ENCODE results near the gene DHRS3.
"Not testable (repeated sequence)": the region's sequence is repeated elsewhere in the genome, so short reads cannot be mapped to it uniquely, and the experiment has no call there.

Gene DHRS3

DNA sequence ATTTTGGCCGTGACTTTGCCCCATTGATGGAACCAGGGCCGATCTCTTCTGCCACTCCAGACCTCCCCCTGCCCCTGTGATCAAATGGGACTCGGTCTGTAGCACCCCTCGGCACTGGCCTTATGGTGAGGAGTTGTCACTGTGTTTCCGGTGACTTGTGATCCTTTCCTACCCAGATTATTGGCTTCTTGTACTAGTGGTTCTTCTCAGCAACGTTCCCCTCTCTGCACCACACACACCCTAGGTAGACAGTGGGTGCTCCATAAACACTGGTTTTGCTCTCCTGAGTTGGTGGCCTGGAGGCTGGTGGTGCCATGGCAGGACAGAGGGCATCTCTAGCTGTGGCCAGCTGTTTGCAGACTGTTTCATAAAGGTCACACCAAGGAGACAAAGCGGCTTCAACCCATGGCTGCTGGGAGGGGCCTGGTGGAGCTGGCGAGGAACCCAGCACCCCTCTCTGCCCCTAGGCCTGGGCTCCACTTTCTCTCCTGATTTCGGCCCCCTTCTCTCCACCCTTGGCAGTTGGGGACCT is 50.7 kb downstream of the DHRS3 start:
- H3K9me3 ChIP-seq (ENCODE audit: insufficient read depth, low read depth, low read length) = peaks cover 17% of the 10 kb centered on the region
- H3K9ac ChIP-seq (ENCODE audit: low read depth, low read length) = no peak overlapping the region
- no peaks in the 10 kb centered on the region for H3K4me1 ChIP-seq (ENCODE audit: insufficient read depth, low read length)
- H3K27ac ChIP-seq (ENCODE audit: low read length) = no peak overlapping the region
- no peak overlapping the region for H3K4me3 ChIP-seq (ENCODE audit: low read length)
- H3K36me3 ChIP-seq (ENCODE audit: insufficient read depth, low read depth, low read length) = peaks cover 27% of the 10 kb centered on the region
- no peaks in the 10 kb centered on the region for H3K27me3 ChIP-seq (ENCODE audit: insufficient read depth, low read length)

DNA sequence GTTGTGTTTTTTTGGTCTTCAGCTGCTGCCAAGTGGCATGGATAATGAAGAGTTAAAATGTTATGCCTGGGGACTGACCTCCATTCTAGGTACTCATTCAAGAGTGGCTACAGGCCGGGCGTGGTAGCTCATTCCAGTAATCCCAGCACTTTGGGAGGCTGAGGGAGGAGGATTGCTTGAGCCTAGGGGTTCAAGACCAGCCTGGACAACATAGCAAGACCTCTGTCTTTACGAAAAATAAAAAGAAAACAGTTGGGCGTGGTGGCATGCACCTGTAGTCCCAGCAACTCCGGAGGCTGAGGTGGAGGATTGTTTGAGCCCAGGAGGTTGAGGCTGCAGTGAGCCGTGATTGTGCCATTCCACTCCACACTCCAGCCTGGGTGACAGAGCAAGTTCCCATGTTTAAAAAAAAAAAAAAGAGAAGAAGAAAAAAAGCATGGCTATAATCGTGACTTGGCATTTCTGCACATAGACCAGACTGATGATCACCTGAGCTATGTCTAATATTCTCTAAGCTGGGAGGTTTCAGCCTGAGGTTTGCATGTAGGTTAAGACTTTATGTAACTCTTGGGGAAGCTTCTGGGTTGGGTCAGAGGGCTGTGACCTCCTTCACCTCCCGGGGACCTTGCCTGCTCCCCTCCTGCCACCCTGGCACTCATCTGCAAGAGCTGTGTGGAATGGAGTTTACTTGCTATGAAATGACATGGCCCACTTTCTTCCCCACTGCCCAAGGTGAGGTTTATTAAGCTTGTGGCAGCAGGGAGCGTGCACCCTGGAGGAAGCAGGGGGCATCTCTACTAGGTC is 51.3 kb downstream of the DHRS3 start:
- H3K27ac ChIP-seq (ENCODE audit: low read length) = no peak overlapping the region
- H3K9ac ChIP-seq (ENCODE audit: low read depth, low read length) = no peak overlapping the region
- no peak overlapping the region for H3K4me3 ChIP-seq (ENCODE audit: low read length)
- no peaks in the 10 kb centered on the region for H3K27me3 ChIP-seq (ENCODE audit: insufficient read depth, low read length)
- H3K36me3 ChIP-seq (ENCODE audit: insufficient read depth, low read depth, low read length) = peaks cover 27% of the 10 kb centered on the region
- H3K4me1 ChIP-seq (ENCODE audit: insufficient read depth, low read length) = no peaks in the 10 kb centered on the region
- peaks cover 17% of the 10 kb centered on the region for H3K9me3 ChIP-seq (ENCODE audit: insufficient read depth, low read depth, low read length)

DNA sequence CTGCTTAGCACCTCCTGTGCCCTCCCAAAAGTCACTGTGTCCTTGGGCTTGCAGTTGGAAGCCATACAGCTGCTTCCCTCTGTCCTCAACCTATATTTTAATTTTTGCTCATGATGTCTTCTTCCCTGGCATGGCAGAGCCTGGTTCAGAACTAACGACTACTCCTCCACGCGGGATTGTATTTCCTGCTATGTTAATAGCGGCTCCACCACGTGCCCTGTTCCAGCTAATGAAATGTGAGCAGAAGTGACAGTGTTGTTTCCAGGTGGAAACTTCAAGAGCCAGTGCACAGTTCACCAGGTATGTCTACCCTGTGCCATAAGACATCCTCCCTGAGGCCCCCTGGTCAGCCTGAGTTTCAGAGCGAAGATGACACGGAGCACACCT is 52.1 kb downstream of the DHRS3 start:
- no peak overlapping the region for H3K4me3 ChIP-seq (ENCODE audit: low read length)
- H3K4me1 ChIP-seq (ENCODE audit: insufficient read depth, low read length) = no peaks in the 10 kb centered on the region
- peaks cover 17% of the 10 kb centered on the region for H3K9me3 ChIP-seq (ENCODE audit: insufficient read depth, low read depth, low read length)
- no peaks in the 10 kb centered on the region for H3K27me3 ChIP-seq (ENCODE audit: insufficient read depth, low read length)
- H3K9ac ChIP-seq (ENCODE audit: low read depth, low read length) = no peak overlapping the region
- H3K36me3 ChIP-seq (ENCODE audit: insufficient read depth, low read depth, low read length) = peaks cover 23% of the 10 kb centered on the region
- no peak overlapping the region for H3K27ac ChIP-seq (ENCODE audit: low read length)

DNA sequence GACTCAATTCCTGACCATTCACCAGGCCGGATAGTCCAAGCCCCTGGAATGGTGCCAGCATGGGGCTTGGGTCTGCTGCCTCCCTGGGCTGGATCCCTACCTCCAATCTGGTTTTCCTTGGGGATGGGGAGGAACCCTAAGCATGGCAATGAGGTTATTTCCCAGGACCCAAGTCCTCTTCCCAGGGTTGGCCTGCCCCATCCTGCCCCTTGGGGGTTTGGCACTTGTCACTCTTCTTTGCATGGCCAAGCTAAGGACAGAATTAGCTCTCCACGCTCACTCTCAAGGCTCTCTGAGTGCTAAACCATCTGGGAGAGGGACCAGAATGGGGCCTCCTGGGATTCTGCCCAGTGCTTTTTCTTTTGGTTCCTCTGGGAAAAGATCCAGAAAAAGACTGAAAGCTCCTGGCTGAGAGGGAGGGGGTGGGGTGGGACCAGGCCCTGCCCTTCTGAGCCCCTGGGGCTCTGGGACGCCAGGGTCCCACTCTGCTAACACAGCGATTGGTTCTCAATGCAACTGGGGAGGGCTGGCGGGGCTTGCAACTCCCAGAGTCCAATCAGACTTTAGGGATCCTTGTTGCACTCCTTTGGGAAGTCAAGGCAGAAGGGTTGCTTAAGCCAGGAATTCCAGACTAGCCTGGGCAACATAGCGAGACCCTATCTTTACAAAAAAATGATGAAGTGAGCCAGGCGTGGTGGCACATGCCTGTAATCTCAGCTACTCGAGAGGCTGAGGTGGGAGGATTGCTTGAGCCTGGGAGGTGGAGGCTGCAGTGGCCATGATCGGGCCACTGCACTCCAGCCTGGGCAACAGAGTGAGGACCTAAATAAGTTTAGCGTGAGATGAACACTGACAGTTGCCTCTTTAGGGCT is 52.7 kb downstream of the DHRS3 start:
- Histone ChIP-seq H3K27ac (ENCODE audit: low read length) (no peak overlapping the region), H3K4me3 (ENCODE audit: low read length) (no peak overlapping the region), H3K36me3 (ENCODE audit: insufficient read depth, low read depth, low read length) (peaks cover 16% of the 10 kb centered on the region), H3K9ac (ENCODE audit: low read depth, low read length) (no peak overlapping the region), H3K27me3 (ENCODE audit: insufficient read depth, low read length) (no peaks in the 10 kb centered on the region), H3K4me1 (ENCODE audit: insufficient read depth, low read length) (no peaks in the 10 kb centered on the region), H3K9me3 (ENCODE audit: insufficient read depth, low read depth, low read length) (peaks cover 17% of the 10 kb centered on the region)

DNA sequence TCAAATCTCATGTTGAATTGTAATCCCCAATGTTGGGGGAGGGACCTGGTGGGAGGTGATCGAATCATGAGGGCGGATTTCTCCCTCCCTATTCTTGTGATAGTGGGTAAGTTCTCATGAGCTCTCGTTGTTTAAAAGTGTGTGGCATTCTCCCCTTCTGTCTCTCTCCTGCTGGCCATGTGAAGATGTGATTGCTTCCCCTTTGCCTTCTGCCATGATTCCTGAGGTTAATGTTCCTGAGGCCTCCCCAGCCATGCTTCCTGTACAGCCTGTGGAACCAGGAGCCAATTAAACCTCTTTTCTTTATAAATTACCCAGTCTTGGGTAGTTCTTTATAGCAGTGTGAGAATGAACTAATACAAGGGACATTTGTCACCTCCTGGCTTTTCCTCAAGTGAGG is 53.8 kb downstream of the DHRS3 start:
- not testable (repeated sequence) for H3K27ac ChIP-seq (ENCODE audit: low read length); H3K4me3 ChIP-seq (ENCODE audit: low read length); H3K9ac ChIP-seq (ENCODE audit: low read depth, low read length); H3K27me3 ChIP-seq (ENCODE audit: insufficient read depth, low read length); H3K4me1 ChIP-seq (ENCODE audit: insufficient read depth, low read length)
- Histone ChIP-seq H3K9me3 (ENCODE audit: insufficient read depth, low read depth, low read length) (peaks cover 17% of the 10 kb centered on the region), H3K36me3 (ENCODE audit: insufficient read depth, low read depth, low read length) (peaks cover 11% of the 10 kb centered on the region)

DNA sequence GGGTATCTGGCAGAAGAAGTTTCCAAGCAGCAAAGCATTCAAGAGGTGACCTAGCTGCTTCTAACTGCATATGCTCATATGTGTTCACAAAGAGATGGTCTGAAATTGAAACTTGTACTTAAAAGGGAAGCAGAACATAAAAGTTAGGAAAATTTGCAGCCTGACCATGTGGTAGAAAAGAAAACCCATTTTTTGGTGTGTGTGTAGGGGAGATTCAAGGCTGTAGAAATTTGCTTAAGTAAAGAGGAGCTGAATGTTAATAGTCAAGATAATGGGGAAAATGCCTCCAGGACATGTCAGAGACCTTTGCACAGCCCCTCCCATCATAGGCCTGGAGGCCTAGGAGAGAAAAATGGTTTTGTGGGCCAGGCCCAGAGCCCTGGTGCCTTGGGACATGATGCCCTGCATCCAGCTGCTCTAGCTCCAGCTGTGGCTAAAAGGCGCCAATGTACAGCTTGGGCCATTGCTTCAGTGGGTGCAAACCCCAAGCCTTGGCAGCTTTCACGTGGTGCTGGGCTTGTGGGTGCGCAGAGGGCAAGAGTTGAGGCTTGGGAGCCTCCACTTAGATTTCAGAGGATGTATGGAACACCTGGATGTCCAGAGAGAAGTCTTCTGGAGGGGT is 54.9 kb downstream of the DHRS3 start:
- Histone ChIP-seq H3K4me3 (ENCODE audit: low read length) (no peak overlapping the region), H3K9me3 (ENCODE audit: insufficient read depth, low read depth, low read length) (peaks cover 17% of the 10 kb centered on the region), H3K36me3 (ENCODE audit: insufficient read depth, low read depth, low read length) (peaks cover 10% of the 10 kb centered on the region), H3K9ac (ENCODE audit: low read depth, low read length) (no peak overlapping the region), H3K4me1 (ENCODE audit: insufficient read depth, low read length) (no peaks in the 10 kb centered on the region), H3K27ac (ENCODE audit: low read length) (no peak overlapping the region), H3K27me3 (ENCODE audit: insufficient read depth, low read length) (no peaks in the 10 kb centered on the region)

DNA sequence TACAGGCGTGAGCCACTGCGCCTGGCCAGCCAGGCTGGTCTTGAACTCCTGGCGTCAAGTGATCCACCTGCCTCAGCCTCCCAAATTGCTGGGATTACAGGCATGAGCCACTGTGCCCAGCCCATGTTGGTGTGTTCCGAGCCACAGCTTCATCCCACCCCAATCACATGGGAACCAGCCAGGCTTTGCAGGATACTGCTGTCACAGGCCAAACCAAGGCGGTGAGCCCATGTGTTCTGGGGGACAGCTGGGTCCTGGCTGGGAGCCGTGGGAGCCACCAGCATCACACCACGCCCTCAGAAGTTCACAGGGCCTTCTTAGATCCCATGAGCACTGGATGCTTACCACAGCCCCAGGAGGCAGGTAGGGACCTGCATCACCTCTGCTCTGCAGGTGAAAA is 56.9 kb downstream of the DHRS3 start:
- no peak overlapping the region for H3K9ac ChIP-seq (ENCODE audit: low read depth, low read length)
- no peaks in the 10 kb centered on the region for H3K36me3 ChIP-seq (ENCODE audit: insufficient read depth, low read depth, low read length)
- H3K27me3 ChIP-seq (ENCODE audit: insufficient read depth, low read length) = no peaks in the 10 kb centered on the region
- H3K4me3 ChIP-seq (ENCODE audit: low read length) = no peak overlapping the region
- peaks cover 17% of the 10 kb centered on the region for H3K9me3 ChIP-seq (ENCODE audit: insufficient read depth, low read depth, low read length)
- no peak overlapping the region for H3K27ac ChIP-seq (ENCODE audit: low read length)
- no peaks in the 10 kb centered on the region for H3K4me1 ChIP-seq (ENCODE audit: insufficient read depth, low read length)

DNA sequence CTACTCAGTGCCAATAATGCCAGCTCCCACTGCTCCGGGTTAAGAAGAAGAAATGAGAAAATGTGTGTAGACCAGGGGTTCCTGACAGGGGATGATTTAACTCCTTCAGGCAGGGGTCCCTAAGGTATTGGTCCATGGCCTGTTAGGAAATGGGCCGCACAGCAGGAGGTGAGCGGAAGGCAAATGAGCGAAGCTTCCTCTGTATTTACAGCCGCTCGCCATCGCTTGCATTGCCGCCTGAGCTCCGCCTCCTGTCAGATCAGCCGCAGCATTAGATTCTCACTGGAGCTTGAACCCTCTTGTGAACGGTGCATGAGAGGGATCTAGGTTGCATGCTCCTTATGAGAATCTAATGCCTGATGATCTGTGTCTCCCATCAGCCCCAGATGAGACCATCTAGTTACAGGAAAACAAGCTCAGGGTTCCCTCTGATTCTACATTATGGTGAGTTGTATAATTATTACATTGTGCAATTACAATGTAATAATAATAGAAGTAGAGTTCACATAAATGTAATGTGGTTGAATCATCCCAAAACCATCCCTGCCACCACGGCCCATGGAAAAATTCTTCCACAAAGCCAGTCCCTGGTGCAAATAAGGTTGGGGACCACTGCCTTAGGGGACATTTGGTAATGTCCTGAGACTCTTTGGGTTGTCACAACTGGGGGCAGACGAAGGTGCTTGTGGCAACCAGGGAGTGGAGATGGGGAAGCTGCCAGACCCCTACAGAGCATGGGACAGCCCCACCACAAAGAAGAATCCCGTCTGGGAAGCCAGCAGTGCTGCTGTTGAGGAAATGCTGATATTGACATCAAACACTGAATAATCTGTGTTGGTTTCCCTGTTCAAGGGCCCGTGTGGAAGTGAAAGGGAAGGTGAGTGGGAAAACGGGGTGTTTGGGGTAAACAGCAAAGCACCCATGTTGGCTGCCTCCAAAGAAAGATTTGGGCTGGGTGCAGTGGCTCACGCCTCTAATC is 60.8 kb downstream of the DHRS3 start:
- no peaks in the 10 kb centered on the region for H3K36me3 ChIP-seq (ENCODE audit: insufficient read depth, low read depth, low read length)
- H3K27me3 ChIP-seq (ENCODE audit: insufficient read depth, low read length) = no peaks in the 10 kb centered on the region
- H3K4me1 ChIP-seq (ENCODE audit: insufficient read depth, low read length) = no peaks in the 10 kb centered on the region
- H3K4me3 ChIP-seq (ENCODE audit: low read length) = no peak overlapping the region
- no peak overlapping the region for H3K9ac ChIP-seq (ENCODE audit: low read depth, low read length)
- H3K9me3 ChIP-seq (ENCODE audit: insufficient read depth, low read depth, low read length) = no peaks in the 10 kb centered on the region
- H3K27ac ChIP-seq (ENCODE audit: low read length) = no peak overlapping the region

DNA sequence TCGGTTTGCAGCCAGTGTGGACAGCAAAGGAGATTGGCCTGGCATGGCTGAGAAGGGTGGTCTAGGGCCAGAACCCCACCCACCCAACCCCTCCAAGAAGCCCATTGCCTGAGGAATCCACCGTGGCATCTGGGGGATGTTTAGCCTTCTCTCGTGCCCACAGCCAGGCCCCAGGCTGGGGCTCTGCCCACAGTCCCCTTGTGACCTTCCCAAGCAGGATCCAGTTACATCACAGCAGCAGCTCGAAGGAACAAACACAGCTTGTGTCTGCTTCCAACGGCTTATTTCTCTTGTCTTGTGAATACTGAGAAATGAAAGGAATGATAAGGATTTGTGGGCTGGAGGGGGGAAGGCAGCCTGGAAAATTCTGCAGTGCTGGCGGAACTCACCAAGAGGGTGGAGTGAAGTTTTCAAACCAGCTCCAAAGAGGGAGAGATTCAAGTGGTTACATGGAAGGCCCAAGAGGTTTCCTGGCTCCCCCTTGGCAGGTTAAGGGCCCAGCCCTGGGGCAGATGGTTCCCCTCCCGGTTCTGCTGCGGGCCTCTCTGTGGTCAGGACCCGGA is 61.6 kb downstream of the DHRS3 start:
- Histone ChIP-seq H3K4me3 (ENCODE audit: low read length) (no peak overlapping the region), H3K9ac (ENCODE audit: low read depth, low read length) (no peak overlapping the region), H3K27me3 (ENCODE audit: insufficient read depth, low read length) (no peaks in the 10 kb centered on the region), H3K27ac (ENCODE audit: low read length) (no peak overlapping the region), H3K9me3 (ENCODE audit: insufficient read depth, low read depth, low read length) (no peaks in the 10 kb centered on the region), H3K36me3 (ENCODE audit: insufficient read depth, low read depth, low read length) (no peaks in the 10 kb centered on the region), H3K4me1 (ENCODE audit: insufficient read depth, low read length) (no peaks in the 10 kb centered on the region)

DNA sequence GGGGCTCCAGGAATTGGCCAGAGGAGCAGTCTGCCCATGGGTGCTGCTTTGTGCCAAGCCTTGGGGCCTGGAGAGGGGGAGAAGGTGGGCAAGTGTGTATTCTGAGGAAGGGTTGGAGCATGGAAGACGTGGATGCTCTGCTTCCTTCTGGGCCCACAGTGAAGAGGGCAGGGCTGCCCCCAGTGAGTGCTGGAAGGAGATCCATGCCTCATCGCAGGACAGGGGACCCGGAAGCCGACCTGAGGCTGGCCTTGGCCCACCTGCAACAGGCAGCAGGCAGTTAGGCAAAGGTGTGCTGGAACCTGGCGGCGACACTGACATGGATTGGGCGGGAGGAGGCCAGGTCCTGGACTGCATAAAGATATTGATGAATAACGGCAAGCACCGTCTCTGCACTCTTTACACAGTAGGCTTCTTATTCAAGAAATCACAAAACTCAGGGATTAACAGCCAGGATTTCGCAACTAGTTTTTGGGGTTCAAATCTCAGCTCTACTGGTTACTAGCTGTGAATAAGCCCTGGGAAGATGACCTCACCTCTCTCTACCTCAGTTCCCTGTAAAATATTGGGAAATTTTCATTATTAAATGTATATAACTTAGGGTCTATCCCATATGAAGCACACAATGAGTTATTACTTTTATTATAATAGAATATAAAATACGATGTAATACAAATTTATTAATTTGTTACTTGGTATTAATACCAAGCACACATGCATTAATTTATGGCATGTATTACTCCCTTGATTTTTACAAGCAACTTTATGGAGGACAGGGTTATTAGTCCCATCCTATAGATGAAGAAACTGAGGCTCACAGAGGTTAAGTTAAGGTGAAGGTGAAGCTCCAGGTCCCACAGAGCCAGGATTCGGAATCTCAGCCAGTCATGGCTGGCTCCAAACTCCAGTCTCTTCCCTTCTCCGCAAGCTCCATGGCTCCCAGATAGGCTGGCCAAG is 62.3 kb downstream of the DHRS3 start:
- H3K27ac ChIP-seq (ENCODE audit: low read length) = no peak overlapping the region

More for the DNA sequence above, 62.3 kb downstream of the DHRS3 start:
- no peaks in the 10 kb centered on the region for H3K9me3 ChIP-seq (ENCODE audit: insufficient read depth, low read depth, low read length)
- H3K4me1 ChIP-seq (ENCODE audit: insufficient read depth, low read length) = no peaks in the 10 kb centered on the region
- no peaks in the 10 kb centered on the region for H3K36me3 ChIP-seq (ENCODE audit: insufficient read depth, low read depth, low read length)
- H3K4me3 ChIP-seq (ENCODE audit: low read length) = no peak overlapping the region
- no peak overlapping the region for H3K9ac ChIP-seq (ENCODE audit: low read depth, low read length)
- H3K27me3 ChIP-seq (ENCODE audit: insufficient read depth, low read length) = no peaks in the 10 kb centered on the region
